Activated CD8-positive, alpha-beta T cell treated with anti-CD3 and anti-CD28 coated beads for 36 hours (primary cell): ENCODE measurements around the gene SLC23A1. TPM values are rescaled to one million over a fixed set of nuclear protein-coding genes. Genes with fewer than 3 reads are reported as not detected.
"Not testable (repeated sequence)": the region's sequence is repeated elsewhere in the genome, so short reads cannot be mapped to it uniquely, and the experiment has no call there.

Experiments
- ATAC-seq: fragments of 200-7000 bp; cut with Tn5 transposase; one replicate; pipeline ENCODE4 v1.10.0; 2021; ENCODE audit warnings: mild to moderate bottlenecking, moderate library complexity
- CTCF ChIA-PET: fragments of 350-600 bp; sonication (Branson Sonifier 250); formaldehyde crosslinking; loops from one replicate; lab custom pipeline; 2021; ENCODE audit warnings: antibody characterized with exemption; lab: Charles Lee
- POLR2A ChIA-PET: fragments of 350-600 bp; sonication (Branson Sonifier 250); formaldehyde crosslinking; loops from one replicate; lab custom pipeline; 2021; ENCODE audit warnings: antibody characterized with exemption; lab: Charles Lee
- DNase-seq: peaks from one replicate; pipeline ENCODE4 v3.0.0-alpha.2; 2020
- H3K27ac Mint-ChIP-seq: one replicate; pipeline ENCODE4 v1.8.0; 2021; ENCODE audit warnings: mild to moderate bottlenecking, mixed read lengths
- H3K27me3 Mint-ChIP-seq: one replicate; pipeline ENCODE4 v1.8.0; 2021; ENCODE audit warnings: mixed read lengths
- H3K36me3 Mint-ChIP-seq: one replicate; pipeline ENCODE4 v1.8.0; 2021; ENCODE audit warnings: low read depth, mixed read lengths
- H3K4me1 Mint-ChIP-seq: one replicate; pipeline ENCODE4 v1.8.0; 2021; ENCODE audit warnings: low read depth, mixed read lengths
- H3K4me3 Mint-ChIP-seq: one replicate; pipeline ENCODE4 v1.8.0; 2021; ENCODE audit warnings: mild to moderate bottlenecking, moderate library complexity, mixed read lengths
- H3K9me3 Mint-ChIP-seq: one replicate; pipeline ENCODE4 v1.8.0; 2021; ENCODE audit warnings: mixed read lengths
- intact Hi-C: fragments of 100-400 bp; cut with micrococcal nuclease; formaldehyde crosslinking; loops from one replicate; pipeline ENCODE4 v1.10.0; 2022
- total RNA-seq, 2 experiments: library from RNA; stranded (reverse); gene quantifications; one replicate each; pipeline ENCODE4 v1.2.3, GENCODE V29; 2021
- TF ChIP-seq, protein P1 (sequence below): fragments of 200-600 bp; IDR thresholded peaks from one replicate; pipeline ENCODE4 v1.8.0; 2022; ENCODE audit warnings: antibody characterized with exemption, mild to moderate bottlenecking

The SLC23A1 gene
- total RNA-seq, 2 experiments from 2014 or later, result 0.63 to 0.89 TPM

DNA sequence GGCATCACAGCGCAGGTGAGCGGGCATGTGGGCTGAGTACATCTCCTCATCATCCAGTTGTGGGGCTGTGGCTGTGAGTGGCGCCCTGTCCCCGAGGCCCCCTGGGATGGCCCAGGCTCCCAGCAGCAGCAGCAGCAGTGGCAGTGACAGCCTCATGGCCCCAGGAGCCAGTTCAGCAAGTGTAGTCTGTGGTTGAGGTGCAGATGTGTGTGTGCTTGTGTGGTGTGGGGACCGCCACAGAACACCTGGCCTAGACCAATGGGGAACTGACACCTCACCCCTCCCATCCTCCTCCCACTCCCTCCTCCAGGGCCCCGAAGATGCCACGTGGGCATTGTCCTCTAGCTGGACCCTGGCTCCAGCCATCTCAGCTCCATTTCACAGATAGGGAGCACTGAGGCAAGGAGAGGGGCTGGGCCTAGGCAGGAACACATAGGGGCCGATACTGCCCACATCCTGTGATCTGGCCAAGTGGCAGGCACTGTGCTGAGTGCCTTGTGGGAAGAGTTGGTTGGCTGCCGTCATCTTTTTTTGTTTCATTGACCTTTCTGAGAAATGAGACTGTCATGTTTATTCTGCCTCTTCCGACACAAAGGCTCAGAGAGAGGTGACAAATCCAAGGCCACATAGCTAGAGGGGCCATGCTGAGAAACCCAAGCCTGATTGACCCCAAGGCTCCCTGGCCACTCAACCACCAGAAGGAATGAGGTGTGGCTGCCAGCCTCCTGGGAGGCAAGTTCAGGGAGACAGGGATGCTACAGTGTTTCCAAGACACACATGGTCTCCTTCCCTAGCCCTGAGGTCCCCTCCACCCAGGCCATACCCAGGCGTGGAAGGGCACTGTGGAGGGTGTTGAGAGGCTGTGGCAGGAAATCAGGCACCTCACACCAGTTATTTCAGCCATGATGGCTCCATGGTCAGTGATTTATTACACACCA is 6.9 kb upstream of the SLC23A1 start, which contains the start of gene MZB1:
Gene MZB1 (minus strand): TSS at position 213 of the 938 bp plus-strand sequence. CDS start 57 bp downstream, at position 156.
- TF ChIP-seq, protein P1, sequence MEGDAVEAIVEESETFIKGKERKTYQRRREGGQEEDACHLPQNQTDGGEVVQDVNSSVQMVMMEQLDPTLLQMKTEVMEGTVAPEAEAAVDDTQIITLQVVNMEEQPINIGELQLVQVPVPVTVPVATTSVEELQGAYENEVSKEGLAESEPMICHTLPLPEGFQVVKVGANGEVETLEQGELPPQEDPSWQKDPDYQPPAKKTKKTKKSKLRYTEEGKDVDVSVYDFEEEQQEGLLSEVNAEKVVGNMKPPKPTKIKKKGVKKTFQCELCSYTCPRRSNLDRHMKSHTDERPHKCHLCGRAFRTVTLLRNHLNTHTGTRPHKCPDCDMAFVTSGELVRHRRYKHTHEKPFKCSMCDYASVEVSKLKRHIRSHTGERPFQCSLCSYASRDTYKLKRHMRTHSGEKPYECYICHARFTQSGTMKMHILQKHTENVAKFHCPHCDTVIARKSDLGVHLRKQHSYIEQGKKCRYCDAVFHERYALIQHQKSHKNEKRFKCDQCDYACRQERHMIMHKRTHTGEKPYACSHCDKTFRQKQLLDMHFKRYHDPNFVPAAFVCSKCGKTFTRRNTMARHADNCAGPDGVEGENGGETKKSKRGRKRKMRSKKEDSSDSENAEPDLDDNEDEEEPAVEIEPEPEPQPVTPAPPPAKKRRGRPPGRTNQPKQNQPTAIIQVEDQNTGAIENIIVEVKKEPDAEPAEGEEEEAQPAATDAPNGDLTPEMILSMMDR, result no peak
- CTCF ChIA-PET, result interaction anchor here (1.0 to 4.8 kb wide), 8 partner anchors 12 to 175 kb away, joined by 3 to 34 read pairs (median 4); partner anchors contain the start of genes PAIP2 and SPATA24
- intact Hi-C loops, result loop anchor here (5.0 kb wide), 2 partner anchors 48 to 93 kb away; partner anchors contain the start of gene PAIP2
- ATAC-seq (peak; percentile 67), DNase-seq (peak; percentile 91)
- peaks cover 58% of the 10 kb centered on the region for H3K4me1 Mint-ChIP-seq
- H3K36me3 Mint-ChIP-seq, result peaks cover 24% of the 10 kb centered on the region
- H3K4me3 Mint-ChIP-seq, result peak within 1 kb of the TSS; percentile 96
- no peaks in the 10 kb centered on the region for H3K27me3 Mint-ChIP-seq
- POLR2A ChIA-PET, result interaction anchor here (0.6 to 6.3 kb wide), 13 partner anchors 9 to 173 kb away, joined by 3 to 49 read pairs (median 5); partner anchors contain the start of genes MATR3, PAIP2, SPATA24 and UBE2D2
- H3K27ac Mint-ChIP-seq, result peak within 1 kb of the TSS; percentile 98
- no peaks in the 10 kb centered on the region for H3K9me3 Mint-ChIP-seq

DNA sequence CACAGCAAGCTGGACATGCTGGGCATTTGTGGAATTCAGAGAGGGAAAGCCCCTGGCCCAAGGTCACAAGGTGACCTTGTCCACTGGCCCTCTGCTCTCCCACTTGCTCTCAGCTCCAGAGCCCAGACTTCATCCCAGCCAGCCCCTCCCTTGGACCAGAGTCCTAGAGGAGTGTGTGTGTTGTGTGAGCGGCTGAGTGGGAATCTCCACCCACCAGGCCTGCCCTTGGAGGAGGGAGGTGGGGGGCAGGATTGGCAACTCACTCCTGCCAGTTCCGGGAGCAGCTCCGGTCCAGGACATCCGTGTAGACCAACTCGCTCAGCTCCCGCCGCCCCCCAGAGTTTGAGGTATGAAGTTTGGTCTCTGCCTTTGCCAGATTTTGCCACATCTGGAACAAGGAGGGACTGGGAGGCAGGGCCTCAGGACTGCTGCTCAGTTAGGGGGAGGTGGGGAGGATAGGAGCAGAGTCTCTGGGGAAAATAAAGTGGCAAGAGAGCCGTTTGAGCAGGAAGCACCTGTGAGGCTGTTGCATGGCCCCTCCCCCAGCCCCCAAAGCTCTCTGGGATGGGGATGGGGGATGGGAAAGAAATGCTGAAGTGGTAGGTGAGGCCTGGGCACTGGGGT is 5.2 kb upstream of the SLC23A1 start:
- Mint-ChIP-seq H3K36me3 (peaks cover 17% of the 10 kb centered on the region), H3K4me1 (peaks cover 65% of the 10 kb centered on the region), H3K27ac (peak overlapping the region; percentile 2), H3K27me3 (no peaks in the 10 kb centered on the region), H3K4me3 (peak overlapping the region; percentile 45), H3K9me3 (no peaks in the 10 kb centered on the region)
- ChIA-PET POLR2A (interaction anchor here (0.5 to 6.3 kb wide), 3 partner anchors 15 to 53 kb away, joined by 3 to 49 read pairs (median 3); partner anchors contain the start of gene PAIP2), CTCF (interaction anchor here (1.4 to 2.2 kb wide), 2 partner anchors 14 to 121 kb away, joined by 3 to 8 read pairs; no protein-coding TSS in a partner anchor)
- TF ChIP-seq, protein P1, result no peak
- intact Hi-C loops, result no loop called here
- ATAC-seq (no peak), DNase-seq (no peak)

DNA sequence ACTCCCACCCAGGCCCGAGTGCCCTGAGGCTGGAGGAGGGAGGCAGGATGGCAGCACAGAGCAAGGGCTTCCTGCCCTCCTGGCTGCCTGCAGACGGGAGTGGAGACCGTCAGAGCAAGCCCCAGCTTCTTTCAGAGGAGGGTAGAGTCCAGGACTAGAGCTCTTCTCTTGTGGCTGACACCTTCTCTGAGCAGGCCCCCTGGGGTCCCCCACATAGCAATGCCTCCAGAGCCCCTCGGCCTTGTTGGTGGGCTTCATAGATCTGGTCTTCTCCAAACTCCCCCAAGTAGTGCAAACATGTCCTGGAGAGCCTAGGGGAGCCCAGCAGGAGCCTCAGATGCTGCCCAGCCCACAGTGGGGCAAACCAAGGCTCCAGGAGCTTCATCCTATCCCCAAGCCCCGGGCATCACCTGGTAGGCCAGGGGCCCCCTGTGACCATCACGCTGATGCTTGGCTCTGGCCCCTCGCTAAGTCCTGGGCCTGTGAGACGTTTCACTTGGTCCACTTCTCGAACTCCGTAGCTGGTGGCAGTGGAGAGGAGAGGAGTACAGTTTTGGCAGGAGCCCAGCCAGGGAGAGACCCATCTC is 4.6 kb upstream of the SLC23A1 start:
- H3K36me3 Mint-ChIP-seq, result peaks cover 14% of the 10 kb centered on the region
- no peak for ATAC-seq
- POLR2A ChIA-PET, result interaction anchor here (0.5 to 6.3 kb wide), 3 partner anchors 15 to 53 kb away, joined by 3 to 49 read pairs (median 3); partner anchors contain the start of gene PAIP2
- peaks cover 65% of the 10 kb centered on the region for H3K4me1 Mint-ChIP-seq
- no peaks in the 10 kb centered on the region for H3K27me3 Mint-ChIP-seq
- TF ChIP-seq, protein P1, result no peak
- DNase-seq, result no peak
- H3K4me3 Mint-ChIP-seq, result peak overlapping the region; percentile 45
- intact Hi-C loops, result no loop called here
- H3K27ac Mint-ChIP-seq, result peak overlapping the region; percentile 2
- CTCF ChIA-PET, result interaction anchor here (0.7 to 2.2 kb wide), 5 partner anchors 14 to 121 kb away, joined by 3 to 8 read pairs (median 4); no protein-coding TSS in a partner anchor
- H3K9me3 Mint-ChIP-seq, result no peaks in the 10 kb centered on the region

DNA sequence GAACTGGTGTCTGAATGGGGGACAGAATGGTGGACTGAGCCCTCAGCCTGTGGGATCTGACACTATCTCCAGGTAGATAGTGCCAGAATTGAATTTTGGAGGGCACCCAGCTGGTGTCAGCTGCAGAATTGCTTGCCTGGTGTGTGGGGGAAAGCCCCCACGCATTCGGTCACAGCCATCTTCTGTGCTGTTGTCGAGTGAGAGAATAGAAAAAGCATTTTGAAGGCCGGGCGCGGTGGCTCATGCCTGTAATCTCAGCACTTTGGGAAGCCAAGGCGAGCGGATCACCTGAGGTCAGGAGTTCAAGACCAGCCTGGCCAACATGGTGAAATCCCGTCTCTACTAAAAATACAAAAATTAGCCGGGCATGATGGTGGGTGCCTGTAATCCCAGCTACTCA is 3.9 kb upstream of the SLC23A1 start:
- H3K4me3 Mint-ChIP-seq, ATAC-seq, intact Hi-C loops, H3K27ac Mint-ChIP-seq, DNase-seq, H3K27me3 Mint-ChIP-seq, H3K9me3 Mint-ChIP-seq: not testable (repeated sequence)
- ChIA-PET CTCF (interaction anchor here (0.7 to 1.8 kb wide), 4 partner anchors 13 to 40 kb away, joined by 3 to 6 read pairs (median 4); no protein-coding TSS in a partner anchor), POLR2A (interaction anchor here (1.7 to 6.3 kb wide), 2 partner anchors 41 to 46 kb away, joined by 4 to 49 read pairs; partner anchors contain the start of gene PAIP2)
- Mint-ChIP-seq H3K4me1 (peaks cover 65% of the 10 kb centered on the region), H3K36me3 (peaks cover 14% of the 10 kb centered on the region)
